GM12878 (cell line): ENCODE results near the gene UGT3A2. TPM values are rescaled to one million over a fixed set of nuclear protein-coding genes. Genes with fewer than 3 reads are reported as not detected.

Experiments used
- ATAC-seq: fragments of 200-7000 bp; cut with Tn5 transposase; 3 replicates; pipeline ENCODE4 v1.9.1; 2020; ENCODE audit warnings: mild to moderate bottlenecking, moderate library complexity
- BruUV-seq: library from RNA; stranded (reverse); fragments of 400-500 nt; replicated peaks from 2 replicates; lab custom pipeline; 2021; lab: Mats Ljungman, UMichigan
- CTCF ChIA-PET: fragments of 300-600 bp; sonication (Branson Sonifier 250); formaldehyde crosslinking; extraction: SDS; loops from one replicate; lab custom pipeline; 2021; ENCODE audit warnings: inconsistent platforms; lab: Yijun Ruan, JAX
- POLR2A ChIA-PET: fragments of 350-600 bp; formaldehyde crosslinking; extraction: SDS; loops from one replicate; lab custom pipeline; 2021; ENCODE audit warnings: inconsistent platforms; lab: Charles Lee
- RAD21 ChIA-PET: fragments of 300-600 bp; sonication (Branson Sonifier 250); formaldehyde crosslinking; loops from one replicate; lab custom pipeline; 2023; ENCODE audit warnings: antibody characterized with exemption; ENCODE audit not compliant: unreplicated experiment; lab: Charles Lee
- SMC1A ChIA-PET: fragments of 300-600 bp; sonication (Branson Sonifier 250); formaldehyde crosslinking; loops from one replicate; lab custom pipeline; 2023; ENCODE audit not compliant: unreplicated experiment, uncharacterized antibody; lab: Charles Lee
- DNase-seq: peaks from one replicate; pipeline ENCODE4 v3.0.0-alpha.2; 2011; ENCODE audit warnings: low read depth, low spot score
- FAIRE-seq: peaks from 3 replicates; lab custom pipeline; 2011; peaks lifted over from hg19 to GRCh38; lab: Jason Lieb, UNC
- H2AFZ ChIP-seq: 2 replicates; pipeline ENCODE4 v1.6.0; 2011; ENCODE audit warnings: low read depth, low read length, control low read depth; ENCODE audit not compliant: control insufficient read depth
- H3K27ac ChIP-seq: 2 replicates; pipeline ENCODE4 v1.5.1; 2011; ENCODE audit warnings: control low read depth; ENCODE audit not compliant: control insufficient read depth, insufficient read depth
- H3K27me3 ChIP-seq, 2 experiments: replicated peaks in 1 of 2; 2 replicates each; pipeline versions ENCODE4 v1.6.0 to v1.6.1; 2011; ENCODE audit warnings: low read length in 1 of 2; ENCODE audit not compliant: control insufficient read depth in 2 of 2, insufficient read depth in 2 of 2
- H3K36me3 ChIP-seq, 2 experiments: 2 replicates each; pipeline ENCODE4 v1.5.1; 2011; ENCODE audit warnings: low read length in 1 of 2; ENCODE audit not compliant: control insufficient read depth in 2 of 2, insufficient read depth in 2 of 2
- H3K4me1 ChIP-seq: 2 replicates; pipeline ENCODE4 v1.6.1; 2011; ENCODE audit warnings: mild to moderate bottlenecking, low read length, moderate library complexity, mixed read lengths; ENCODE audit not compliant: control insufficient read depth, insufficient read depth
- H3K4me2 ChIP-seq: 2 replicates; pipeline ENCODE4 v1.6.0; 2011; ENCODE audit warnings: control low read depth; ENCODE audit not compliant: control insufficient read depth, insufficient read depth
- H3K4me3 ChIP-seq: fragments of 200-600 bp; sonication (generic); 2 replicates; pipeline ENCODE4 v1.5.1; 2016
- H3K79me2 ChIP-seq: 2 replicates; pipeline ENCODE4 v1.6.0; 2011; ENCODE audit warnings: low read length; ENCODE audit not compliant: control insufficient read depth, insufficient read depth
- H3K9ac ChIP-seq: 2 replicates; pipeline ENCODE4 v1.8.0; 2011; ENCODE audit warnings: low read length, control low read depth, mixed read lengths; ENCODE audit not compliant: control insufficient read depth, insufficient read depth
- H3K9me3 ChIP-seq: replicated peaks from 3 replicates; pipeline ENCODE4 v1.5.1; 2011; ENCODE audit warnings: mild to moderate bottlenecking, low read length; ENCODE audit not compliant: control insufficient read depth, insufficient read depth
- H4K20me1 ChIP-seq: 2 replicates; pipeline ENCODE4 v1.6.0; 2011; ENCODE audit not compliant: control insufficient read depth, insufficient read depth
- CEBPZ ChIP-seq: fragments of 150-350 bp; IDR thresholded peaks from 2 replicates; pipeline ENCODE4 v1.6.1; 2016; ENCODE audit warnings: low read depth, low read length
- CHD4 ChIP-seq: fragments of 200-600 bp; sonication (generic); IDR thresholded peaks from 2 replicates; pipeline ENCODE4 v1.6.1; 2016; ENCODE audit warnings: mild to moderate bottlenecking
- E2F4 ChIP-seq: IDR thresholded peaks from 2 replicates; pipeline ENCODE4 v1.6.1; 2012; ENCODE audit warnings: low read depth, low read length, improper control_type of control experiment
- EGR1 ChIP-seq, 2 experiments: IDR thresholded peaks; 1 replicate in 1 of 2; 2 replicates in 1 of 2; pipeline ENCODE4 v1.6.1; 2011 to 2012; ENCODE audit warnings: low read depth in 2 of 2, low read length in 2 of 2, borderline replicate concordance in 1 of 2, mild to moderate bottlenecking in 1 of 2, moderate library complexity in 1 of 2
- EZH2 ChIP-seq: IDR thresholded peaks from 2 replicates; pipeline ENCODE4 v1.6.1; 2012; ENCODE audit warnings: low read depth, mild to moderate bottlenecking, control low read depth, inconsistent platforms, low read length, borderline replicate concordance; ENCODE audit not compliant: control insufficient read depth
- FOXM1 ChIP-seq: IDR thresholded peaks from 2 replicates; pipeline ENCODE4 v1.6.1; 2012; ENCODE audit warnings: low read depth, mild to moderate bottlenecking, inconsistent platforms, low read length, moderate library complexity
- HDGF ChIP-seq: fragments of 450-650 bp; IDR thresholded peaks from 2 replicates; pipeline ENCODE4 v1.6.1; 2016; ENCODE audit warnings: antibody characterized with exemption
- NFYA ChIP-seq: IDR thresholded peaks from 2 replicates; pipeline ENCODE4 v1.6.1; 2011; ENCODE audit warnings: low read depth, mild to moderate bottlenecking, low read length, improper control_type of control experiment, borderline replicate concordance
- NFYB ChIP-seq: IDR thresholded peaks from 2 replicates; pipeline ENCODE4 v1.6.1; 2011; ENCODE audit warnings: low read depth, mild to moderate bottlenecking, low read length, improper control_type of control experiment, moderate library complexity; ENCODE audit not compliant: insufficient read depth
- NRF1 ChIP-seq: conservative IDR thresholded peaks from 2 replicates; pipeline ENCODE4 v1.6.1; 2011; ENCODE audit warnings: mild to moderate bottlenecking, low read depth, low read length, improper control_type of control experiment
- POLR2AphosphoS2 ChIP-seq: IDR thresholded peaks from 2 replicates; pipeline ENCODE4 v1.6.1; 2011; ENCODE audit warnings: low read depth, mild to moderate bottlenecking, low read length, improper control_type of control experiment, moderate library complexity
- RCOR1 ChIP-seq: conservative IDR thresholded peaks from 2 replicates; pipeline ENCODE4 v1.6.1; 2012; ENCODE audit warnings: low read depth, low read length, improper control_type of control experiment
- RFX5 ChIP-seq: IDR thresholded peaks from 2 replicates; pipeline ENCODE4 v1.6.1; 2011; ENCODE audit warnings: low read depth, low read length, improper control_type of control experiment
- SREBF1 ChIP-seq: IDR thresholded peaks from 2 replicates; pipeline ENCODE4 v1.6.1; 2012; ENCODE audit warnings: mild to moderate bottlenecking, low read length
- ZBED1 ChIP-seq: IDR thresholded peaks from 2 replicates; pipeline ENCODE4 v1.6.1; 2016; ENCODE audit warnings: borderline replicate concordance
- ZNF207 ChIP-seq: fragments of 450-650 bp; IDR thresholded peaks from 2 replicates; pipeline ENCODE4 v1.6.1; 2014; ENCODE audit warnings: antibody characterized with exemption, mild to moderate bottlenecking, borderline replicate concordance
- ZSCAN29 ChIP-seq: fragments of 450-650 bp; IDR thresholded peaks from 2 replicates; pipeline ENCODE4 v1.6.1; 2017; ENCODE audit warnings: mild to moderate bottlenecking, moderate library complexity
- WGBS: methylation state at CpG from one replicate; pipeline ENCODE4 v1.1.6; 2016; ENCODE audit warnings: low lambda C conversion rate; ENCODE audit not compliant: insufficient replicate concordance, insufficient coverage; ENCODE audit errors: missing lambda C conversion rate; 5-methylcytosine and 5-hydroxymethylcytosine counted together
- in situ Hi-C: fragments of 300-500 bp; cut with MboI; formaldehyde crosslinking; loops from 9 replicates; pipeline ENCODE4 v1.14.3; 2018; ENCODE audit warnings: mixed read lengths
- intact Hi-C: fragments of 100-400 bp; cut with micrococcal nuclease; formaldehyde crosslinking; loops from one replicate; pipeline ENCODE4 v1.14.2; 2022; ENCODE audit not compliant: unreplicated experiment
- polyA plus RNA-seq, 11 experiments: library from polyadenylated mRNA; depleted of rRNA in 4 of 11; unstranded in 6 of 11; stranded (reverse) in 5 of 11; fragments of >200 nt; fragmentation: Nextera tagmentation in 4 of 11; fragmentation: Illumina TruSeq in 1 of 11; extraction: Ambion mirVana in 4 of 11; extraction: Trizol in 1 of 11; gene quantifications; 1 replicate in 1 of 11; 2 replicates in 10 of 11; pipeline versions ENCODE4 v1.2.1 to v1.2.3, GENCODE V29; 2011 to 2016; ENCODE audit warnings: inconsistent platforms in 2 of 11, missing spikeins in 2 of 11, low read depth in 1 of 11
- total RNA-seq, 4 experiments: library from RNA; depleted of rRNA in 3 of 4; stranded (reverse); fragments of >200 nt in 3 of 4; fragmentation: Illumina TruSeq in 1 of 4; extraction: Trizol in 1 of 4; gene quantifications; 2 replicates each; pipeline versions ENCODE4 v1.2.1 to v1.2.3, GENCODE V29; 2013 to 2021

Gene UGT3A2
- total and polyA plus RNA-seq, 10 of the 15 experiments (the other 5 are each of a cell fraction or from before 2014, with no cell fraction given), result 0.02 to 0.50 (median 0.09) TPM; not detected in 7

- in situ Hi-C loops, result no loop called here
These were observed 9.3 kb downstream of the UGT3A2 start for GRCh38 chr5:36057386-36057785.

GRCh38 chr5:36056422-36056821 is 10.3 kb downstream of the UGT3A2 start:
- BruUV-seq, result no TSS peak
- H4K20me1 ChIP-seq, result no peaks in the 10 kb centered on the region
- no peaks in the 10 kb centered on the region for H3K9me3 ChIP-seq
- in situ Hi-C loops, result no loop called here
- H3K4me2 ChIP-seq, result no peak overlapping the region
- intact Hi-C loops, result no loop called here
- H3K4me1 ChIP-seq, result no peaks in the 10 kb centered on the region
- no peak overlapping the region for H3K4me3 ChIP-seq
- DNase-seq, result no peak
- no peak overlapping the region for H3K27ac ChIP-seq
- H3K79me2 ChIP-seq, result no peaks in the 10 kb centered on the region
- no peak overlapping the region for H2AFZ ChIP-seq
- ChIA-PET RAD21 (no interaction called here), POLR2A (no interaction called here), SMC1A (no interaction called here), CTCF (no interaction called here)
- H3K9ac ChIP-seq, result no peak overlapping the region
- no peak for FAIRE-seq
- H3K27me3 ChIP-seq, result no peaks in the 10 kb centered on the region; a peak in 1 of 4 replicates
- no peak for ATAC-seq
- no peaks in the 10 kb centered on the region for H3K36me3 ChIP-seq
- WGBS, result 46% methylated on average over 5 of the region's 5 CpGs
- TF ChIP-seq ZNF207 (no peak), HDGF (no peak), FOXM1 (no peak), SREBF1 (no peak), ZBED1 (no peak), CEBPZ (no peak), CHD4 (no peak), RFX5 (no peak), NFYB (no peak), EZH2 (no peak)

More at GRCh38 chr5:36057386-36057785, 9.3 kb downstream of the UGT3A2 start:
- H4K20me1 ChIP-seq, result no peaks in the 10 kb centered on the region
- H2AFZ ChIP-seq, result no peak overlapping the region
- no peak for ATAC-seq
- H3K4me2 ChIP-seq, result no peak overlapping the region
- POLR2A ChIA-PET, result no interaction called here
- H3K79me2 ChIP-seq, result no peaks in the 10 kb centered on the region
- SMC1A ChIA-PET, result no interaction called here
- no peaks in the 10 kb centered on the region for H3K36me3 ChIP-seq
- RAD21 ChIA-PET, result no interaction called here
- WGBS, result 0% methylated on average over 2 of the region's 2 CpGs
- H3K9ac ChIP-seq, result no peak overlapping the region
- no TSS peak for BruUV-seq
- H3K9me3 ChIP-seq, result no peaks in the 10 kb centered on the region
- intact Hi-C loops, result no loop called here
- TF ChIP-seq NFYA (no peak), ZSCAN29 (no peak), POLR2AphosphoS2 (no peak), E2F4 (no peak), RCOR1 (no peak), EGR1 (IDR thresholded peaks at IDR 0.05; ENCODE audit: borderline replicate concordance in 1 of 2, low read depth in 2 of 2, low read length in 2 of 2) (no peak), NRF1 (no peak)
- no peak overlapping the region for H3K4me3 ChIP-seq
- no peak for DNase-seq
- CTCF ChIA-PET, result no interaction called here
- H3K27me3 ChIP-seq, result no peaks in the 10 kb centered on the region; a peak in 1 of 4 replicates
- H3K27ac ChIP-seq, result no peak overlapping the region
- no peaks in the 10 kb centered on the region for H3K4me1 ChIP-seq
- no peak for FAIRE-seq
